ENCODE measurements around the gene MRPL34.

The MRPL34 gene

DNA sequence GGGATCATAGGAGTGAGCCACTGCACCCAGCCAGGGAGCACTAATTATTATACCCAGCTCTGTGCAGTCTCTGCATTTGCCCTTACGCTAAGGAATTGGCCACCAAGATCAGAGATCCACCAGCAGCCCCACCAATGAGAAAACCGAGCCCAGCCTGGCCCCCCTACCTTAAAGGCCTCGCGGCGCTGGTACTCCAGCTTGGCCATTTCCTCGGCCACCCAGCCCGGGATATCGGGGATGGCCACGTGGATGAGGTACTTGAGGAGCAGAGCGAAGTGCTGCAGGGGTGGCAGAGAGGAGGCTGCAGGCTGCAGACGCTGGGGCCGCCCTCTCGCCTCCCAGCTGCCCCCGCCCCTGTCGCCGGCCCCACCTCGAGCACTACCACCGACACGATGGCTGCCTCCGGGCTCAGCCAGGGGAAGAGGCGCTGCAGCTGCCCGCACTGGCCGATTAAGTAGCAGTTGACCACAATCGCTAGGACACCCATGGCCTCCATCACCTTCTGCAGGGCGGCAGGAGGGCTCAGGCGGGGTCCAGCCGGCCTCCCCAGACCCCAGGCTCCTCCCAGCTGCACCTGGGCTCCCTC lies 21.5 kb downstream of the MRPL34 start:
- Histone ChIP-seq H3K4me3 (ENCODE audit: low read depth, low read length) (no peak overlapping the region), H3K4me1 (no peaks in the 10 kb centered on the region), H3K9me3 (ENCODE audit: control insufficient read depth, low read length) (no peaks in the 10 kb centered on the region), H3K4me2 (ENCODE audit: low read length) (no peak overlapping the region), H3K27ac (no peak overlapping the region), H3K79me2 (no peaks in the 10 kb centered on the region), H3K9ac (no peak overlapping the region), H3K36me3 (ENCODE audit: control insufficient read depth, insufficient read depth, low read length) (no peaks in the 10 kb centered on the region), H2AFZ (no peak overlapping the region), H3K27me3 (ENCODE audit: control insufficient read depth, insufficient read depth, low read length) (no peaks in the 10 kb centered on the region)
- TF ChIP-seq, protein P1, sequence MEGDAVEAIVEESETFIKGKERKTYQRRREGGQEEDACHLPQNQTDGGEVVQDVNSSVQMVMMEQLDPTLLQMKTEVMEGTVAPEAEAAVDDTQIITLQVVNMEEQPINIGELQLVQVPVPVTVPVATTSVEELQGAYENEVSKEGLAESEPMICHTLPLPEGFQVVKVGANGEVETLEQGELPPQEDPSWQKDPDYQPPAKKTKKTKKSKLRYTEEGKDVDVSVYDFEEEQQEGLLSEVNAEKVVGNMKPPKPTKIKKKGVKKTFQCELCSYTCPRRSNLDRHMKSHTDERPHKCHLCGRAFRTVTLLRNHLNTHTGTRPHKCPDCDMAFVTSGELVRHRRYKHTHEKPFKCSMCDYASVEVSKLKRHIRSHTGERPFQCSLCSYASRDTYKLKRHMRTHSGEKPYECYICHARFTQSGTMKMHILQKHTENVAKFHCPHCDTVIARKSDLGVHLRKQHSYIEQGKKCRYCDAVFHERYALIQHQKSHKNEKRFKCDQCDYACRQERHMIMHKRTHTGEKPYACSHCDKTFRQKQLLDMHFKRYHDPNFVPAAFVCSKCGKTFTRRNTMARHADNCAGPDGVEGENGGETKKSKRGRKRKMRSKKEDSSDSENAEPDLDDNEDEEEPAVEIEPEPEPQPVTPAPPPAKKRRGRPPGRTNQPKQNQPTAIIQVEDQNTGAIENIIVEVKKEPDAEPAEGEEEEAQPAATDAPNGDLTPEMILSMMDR (IDR thresholded peaks at IDR 0.05): no peak

DNA sequence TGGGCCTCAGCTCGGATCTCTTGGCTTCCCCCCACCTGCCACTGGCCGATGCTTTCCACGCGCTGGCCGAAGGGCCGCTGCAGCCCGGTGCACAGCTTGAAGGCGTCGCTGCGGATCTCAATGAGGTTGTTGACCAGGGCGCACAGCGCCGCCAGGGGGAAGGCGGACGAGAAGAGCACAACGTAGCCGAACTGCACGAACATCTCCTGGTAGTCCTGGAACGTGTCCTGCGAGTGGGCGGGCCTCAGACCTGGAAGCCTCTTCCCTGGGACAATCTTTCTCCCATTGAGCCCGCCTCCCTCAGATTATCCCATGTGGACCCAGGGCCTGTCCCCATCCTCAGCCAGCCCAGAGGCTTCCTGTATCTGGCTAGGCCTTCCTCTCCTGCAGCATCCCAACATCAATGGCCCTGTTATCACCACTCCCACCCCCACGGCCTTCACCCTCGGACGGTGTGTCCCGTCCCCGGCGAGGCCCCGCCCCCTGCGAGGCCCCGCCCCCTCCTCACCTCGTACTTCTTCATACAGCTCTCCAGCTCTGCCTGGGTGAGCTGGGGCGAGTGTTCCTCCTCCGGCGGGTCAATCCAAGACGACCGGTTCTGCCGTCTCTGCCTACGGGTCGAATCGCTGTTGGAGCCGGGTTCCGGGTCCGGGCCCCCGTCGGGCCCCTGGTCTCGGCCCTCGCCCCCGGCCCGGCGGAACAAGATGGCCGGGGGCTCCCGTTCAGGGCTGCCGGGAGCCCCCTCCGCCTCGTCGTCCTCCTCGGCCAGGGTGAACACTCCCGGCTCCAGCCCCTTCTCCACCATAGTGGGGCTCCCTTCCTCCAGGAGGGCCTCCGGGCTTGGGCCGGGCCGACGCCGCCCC lies 22.2 kb downstream of the MRPL34 start:
- TF ChIP-seq, protein P1 (IDR thresholded peaks at IDR 0.05): no peak
- Histone ChIP-seq H3K4me3 (ENCODE audit: low read depth, low read length) (no peak overlapping the region), H3K4me1 (no peaks in the 10 kb centered on the region), H3K36me3 (ENCODE audit: control insufficient read depth, insufficient read depth, low read length) (no peaks in the 10 kb centered on the region), H3K79me2 (no peaks in the 10 kb centered on the region), H3K27me3 (ENCODE audit: control insufficient read depth, insufficient read depth, low read length) (no peaks in the 10 kb centered on the region), H3K4me2 (ENCODE audit: low read length) (no peak overlapping the region), H2AFZ (no peak overlapping the region), H3K27ac (no peak overlapping the region), H3K9me3 (ENCODE audit: control insufficient read depth, low read length) (no peaks in the 10 kb centered on the region), H3K9ac (no peak overlapping the region)

DNA sequence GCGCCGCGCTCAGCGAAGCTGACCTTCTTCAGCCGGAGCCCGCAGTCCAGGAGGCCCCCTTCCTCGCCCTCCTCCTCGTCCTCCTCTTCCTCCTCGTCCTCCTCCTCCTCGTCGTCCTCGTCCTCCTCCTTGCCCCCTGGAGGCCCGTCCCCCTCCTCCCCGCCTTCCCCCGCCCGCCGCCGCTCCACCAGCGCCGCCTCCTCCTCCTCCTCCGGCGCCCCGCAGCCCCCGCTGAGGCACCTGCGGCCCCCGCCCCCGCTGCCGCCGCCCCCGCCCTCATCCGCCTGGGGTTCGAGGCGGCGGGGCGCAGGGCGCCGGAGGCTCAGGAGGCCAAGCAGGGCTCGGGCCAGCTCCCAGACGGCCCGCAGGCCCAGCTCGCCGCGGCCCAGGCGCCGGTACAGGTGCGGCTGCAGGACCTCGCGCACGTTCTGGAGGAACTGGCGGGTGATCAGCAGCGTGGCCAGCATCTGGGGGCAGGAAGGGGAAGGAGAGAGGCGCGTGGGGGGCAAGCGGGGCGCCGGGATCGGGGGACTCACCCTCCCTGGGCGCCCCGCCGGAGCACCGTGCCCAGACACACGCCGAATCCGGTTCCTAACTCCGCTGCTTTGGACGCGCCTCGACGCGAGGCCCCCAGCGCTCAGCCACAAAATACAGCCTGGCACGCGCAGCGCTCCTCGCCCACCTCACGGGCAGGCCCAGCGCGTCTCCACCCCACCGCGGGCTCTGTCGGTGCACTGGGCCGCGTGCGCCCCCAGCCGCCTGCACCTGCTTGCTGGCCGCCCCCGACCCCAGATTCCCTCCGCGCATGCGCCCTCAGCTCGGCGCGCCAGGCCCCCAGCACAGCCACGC lies 23.1 kb downstream of the MRPL34 start:
- H3K36me3 ChIP-seq (ENCODE audit: control insufficient read depth, insufficient read depth, low read length): no peaks in the 10 kb centered on the region

DNA sequence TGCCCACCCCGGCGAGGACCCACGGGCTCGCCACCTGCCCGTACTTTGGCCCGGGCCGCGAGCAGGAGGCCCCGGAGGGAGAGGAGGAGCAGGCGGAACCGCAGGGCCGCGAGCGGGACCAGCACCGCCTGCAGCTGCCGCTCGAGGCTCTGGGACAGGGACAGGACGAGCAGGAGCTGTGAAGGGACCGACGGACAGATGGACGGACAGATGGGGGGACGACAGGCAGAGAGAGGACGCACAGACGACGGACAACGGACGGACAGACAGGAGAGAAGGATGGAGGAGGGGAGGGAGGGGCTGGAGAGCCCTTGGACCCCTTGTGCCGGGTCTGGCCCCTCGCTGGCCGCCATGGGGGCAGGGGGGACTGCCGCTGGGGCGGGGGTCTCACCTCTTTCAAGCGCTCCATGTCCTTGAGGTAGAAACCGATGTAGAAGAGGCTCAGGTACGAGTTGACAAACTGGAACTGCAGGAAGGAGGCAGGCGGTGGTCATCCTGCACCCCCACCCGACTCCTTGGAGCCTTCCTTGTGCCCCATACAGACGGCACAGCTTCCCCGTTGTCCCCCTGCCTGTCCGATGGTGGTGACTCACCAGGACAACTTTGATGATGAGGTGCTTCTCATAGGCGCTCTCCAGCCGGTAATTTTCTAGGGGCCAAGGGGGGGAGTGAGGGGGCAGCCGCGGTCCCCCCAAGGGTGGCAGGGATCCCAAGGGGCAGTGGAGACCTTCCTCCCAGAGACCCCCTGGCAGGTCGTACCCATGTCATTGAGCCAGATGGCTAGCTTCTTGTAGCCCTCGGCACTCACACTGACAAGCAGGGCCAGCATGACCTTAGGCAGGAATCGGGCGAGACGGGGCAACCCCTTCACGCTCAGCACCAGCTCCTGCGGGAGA lies 23.9 kb downstream of the MRPL34 start:
- Histone ChIP-seq H3K27me3 (ENCODE audit: control insufficient read depth, insufficient read depth, low read length) (no peaks in the 10 kb centered on the region), H3K27ac (no peak overlapping the region), H2AFZ (no peak overlapping the region), H3K9me3 (ENCODE audit: control insufficient read depth, low read length) (no peaks in the 10 kb centered on the region), H3K4me3 (ENCODE audit: low read depth, low read length) (no peak overlapping the region), H3K4me1 (no peaks in the 10 kb centered on the region), H3K79me2 (no peaks in the 10 kb centered on the region), H3K36me3 (ENCODE audit: control insufficient read depth, insufficient read depth, low read length) (no peaks in the 10 kb centered on the region), H3K9ac (no peak overlapping the region), H3K4me2 (ENCODE audit: low read length) (no peak overlapping the region)
- TF ChIP-seq, protein P1 (IDR thresholded peaks at IDR 0.05): no peak

More for the DNA sequence above, 23.1 kb downstream of the MRPL34 start:
- TF ChIP-seq, protein P1 (IDR thresholded peaks at IDR 0.05): no peak
- Histone ChIP-seq H3K9ac (no peak overlapping the region), H2AFZ (no peak overlapping the region), H3K4me1 (no peaks in the 10 kb centered on the region), H3K4me2 (ENCODE audit: low read length) (no peak overlapping the region), H3K79me2 (no peaks in the 10 kb centered on the region), H3K27me3 (ENCODE audit: control insufficient read depth, insufficient read depth, low read length) (no peaks in the 10 kb centered on the region), H3K4me3 (ENCODE audit: low read depth, low read length) (no peak overlapping the region), H3K9me3 (ENCODE audit: control insufficient read depth, low read length) (no peaks in the 10 kb centered on the region), H3K27ac (no peak overlapping the region)

All from parathyroid adenoma (tissue), 2 donors.